Nephron progenitor cell (in vitro differentiated cells): ENCODE data around the gene LHPP.
A peak's percentile ranks its signal among the peaks of the same experiment; 100 is the strongest.
"Not testable (repeated sequence)": the region's sequence is repeated elsewhere in the genome, so short reads cannot be mapped to it uniquely, and the experiment has no call there.

Experiments used
- DNase-seq: peaks from one replicate; pipeline ENCODE4 v3.0.0; 2021
- H3K27ac Mint-ChIP-seq: 2 replicates; pipeline ENCODE4 v1.8.0; 2021; ENCODE audit warnings: mild to moderate bottlenecking, moderate library complexity, mixed read lengths
- H3K27me3 Mint-ChIP-seq: 2 replicates; pipeline ENCODE4 v1.8.0; 2021; ENCODE audit warnings: mild to moderate bottlenecking, low read depth, mixed read lengths; ENCODE audit not compliant: poor library complexity
- H3K36me3 Mint-ChIP-seq: 2 replicates; pipeline ENCODE4 v1.8.0; 2021; ENCODE audit warnings: low read depth, mixed read lengths
- H3K4me1 Mint-ChIP-seq: 2 replicates; pipeline ENCODE4 v1.8.0; 2021; ENCODE audit warnings: mixed read lengths
- H3K4me3 Mint-ChIP-seq: 2 replicates; pipeline ENCODE4 v1.8.0; 2021; ENCODE audit warnings: mild to moderate bottlenecking, moderate library complexity, mixed read lengths
- H3K9me3 Mint-ChIP-seq: 2 replicates; pipeline ENCODE4 v1.8.0; 2021; ENCODE audit warnings: mild to moderate bottlenecking, moderate library complexity, mixed read lengths
- CTCF ChIP-seq: fragments of 200-600 bp; sonication (generic); IDR thresholded peaks from 2 replicates; pipeline ENCODE4 v1.5.0; 2021; ENCODE audit warnings: antibody characterized with exemption

LHPP gene

GRCh38 chr10:124547647-124548168, 86.1 kb downstream of the LHPP start:
- Mint-ChIP-seq H3K27ac (no peak overlapping the region), H3K36me3 (no peaks in the 10 kb centered on the region), H3K9me3 (no peaks in the 10 kb centered on the region), H3K4me3 (no peak overlapping the region), H3K27me3 (peaks cover 6% of the 10 kb centered on the region), H3K4me1 (peaks cover 45% of the 10 kb centered on the region)
- no peak for DNase-seq
- no peak for TF ChIP-seq CTCF

GRCh38 chr10:124549171-124549570, 87.5 kb downstream of the LHPP start:
- not testable (repeated sequence) for H3K9me3 Mint-ChIP-seq, H3K4me3 Mint-ChIP-seq, DNase-seq, H3K27me3 Mint-ChIP-seq, H3K27ac Mint-ChIP-seq, H3K36me3 Mint-ChIP-seq
- H3K4me1 Mint-ChIP-seq: peaks cover 50% of the 10 kb centered on the region

GRCh38 chr10:124550293-124551034, 88.8 kb downstream of the LHPP start:
- H3K4me3 Mint-ChIP-seq: no peak overlapping the region
- peaks cover 6% of the 10 kb centered on the region for H3K27me3 Mint-ChIP-seq
- no peaks in the 10 kb centered on the region for H3K36me3 Mint-ChIP-seq
- no peak overlapping the region for H3K27ac Mint-ChIP-seq
- H3K4me1 Mint-ChIP-seq: peaks cover 46% of the 10 kb centered on the region
- no peaks in the 10 kb centered on the region for H3K9me3 Mint-ChIP-seq
- no peak for DNase-seq
- no peak for TF ChIP-seq CTCF

- H3K36me3 Mint-ChIP-seq: no peaks in the 10 kb centered on the region
- no peaks in the 10 kb centered on the region for H3K9me3 Mint-ChIP-seq
- DNase-seq: no peak
- H3K4me3 Mint-ChIP-seq: no peak overlapping the region
- H3K4me1 Mint-ChIP-seq: peaks cover 41% of the 10 kb centered on the region
- no peak overlapping the region for H3K27ac Mint-ChIP-seq
- H3K27me3 Mint-ChIP-seq: peaks cover 6% of the 10 kb centered on the region
- no peak for TF ChIP-seq CTCF
Measured at GRCh38 chr10:124551097-124551496, 89.5 kb downstream of the LHPP start.

GRCh38 chr10:124551755-124552154, 90.1 kb downstream of the LHPP start:
- Mint-ChIP-seq H3K4me1 (peaks cover 35% of the 10 kb centered on the region), H3K27ac (no peak overlapping the region), H3K27me3 (peaks cover 6% of the 10 kb centered on the region), H3K36me3 (no peaks in the 10 kb centered on the region), H3K4me3 (no peak overlapping the region), H3K9me3 (no peaks in the 10 kb centered on the region)
- TF ChIP-seq CTCF: no peak
- DNase-seq: no peak

- no peak for DNase-seq
- Mint-ChIP-seq H3K36me3 (no peaks in the 10 kb centered on the region), H3K9me3 (no peaks in the 10 kb centered on the region), H3K4me3 (no peak overlapping the region), H3K27ac (peak overlapping the region; percentile 80), H3K4me1 (peaks cover 24% of the 10 kb centered on the region), H3K27me3 (peaks cover 2% of the 10 kb centered on the region)
- TF ChIP-seq CTCF: no peak
Measured at GRCh38 chr10:124552691-124553276, 91.2 kb downstream of the LHPP start.
